Body of pancreas (tissue), 4 donors: ENCODE measurements around the gene GORASP1.

Experiments used
- CTCF ChIP-seq, 7 experiments: fragments of 450-650 bp in 4 of 7; fragments of 200-600 bp in 3 of 7; sonication (generic) in 3 of 7; IDR thresholded peaks; one replicate each; pipeline ENCODE4 v1.5.1; 2016 to 2019; ENCODE audit warnings: antibody characterized with exemption in 7 of 7
- POLR2A ChIP-seq, 3 donors: fragments of 450-650 bp; IDR thresholded peaks; one replicate each; pipeline ENCODE4 v1.6.1; 2016; ENCODE audit warnings: antibody characterized with exemption in 3 of 3, mild to moderate bottlenecking in 2 of 3

DNA sequence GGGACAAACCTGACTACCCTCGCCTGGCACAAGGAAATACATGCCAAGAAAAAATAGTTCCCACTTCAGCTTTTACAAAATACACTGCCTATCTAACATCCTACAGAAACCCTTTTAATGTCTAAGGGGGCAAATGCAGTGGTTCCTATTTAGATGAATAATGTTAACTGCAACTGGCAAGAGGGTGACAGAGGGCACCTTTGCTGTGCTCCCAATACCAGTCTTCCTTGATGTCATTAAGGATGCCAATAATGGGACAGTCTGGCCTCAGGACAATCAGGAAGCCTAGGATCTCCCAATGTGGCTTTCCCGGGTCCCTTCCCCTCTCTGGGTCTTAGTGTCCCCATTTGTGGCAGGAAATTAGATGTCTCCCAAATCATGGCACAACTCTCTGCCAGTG is 32.0 kb upstream of the GORASP1 start:
- no peak for TF ChIP-seq CTCF (IDR thresholded peaks at IDR 0.05)
- TF ChIP-seq POLR2A (IDR thresholded peaks at IDR 0.05), result no peak
